ENCODE data around the gene DNM3. TPM values are rescaled to one million over a fixed set of nuclear protein-coding genes. Genes with fewer than 3 reads are reported as not detected.

DNM3 gene
- total and polyA plus RNA-seq, 2 experiments from 2014 or later = 5.2 to 12.2 TPM

DNA sequence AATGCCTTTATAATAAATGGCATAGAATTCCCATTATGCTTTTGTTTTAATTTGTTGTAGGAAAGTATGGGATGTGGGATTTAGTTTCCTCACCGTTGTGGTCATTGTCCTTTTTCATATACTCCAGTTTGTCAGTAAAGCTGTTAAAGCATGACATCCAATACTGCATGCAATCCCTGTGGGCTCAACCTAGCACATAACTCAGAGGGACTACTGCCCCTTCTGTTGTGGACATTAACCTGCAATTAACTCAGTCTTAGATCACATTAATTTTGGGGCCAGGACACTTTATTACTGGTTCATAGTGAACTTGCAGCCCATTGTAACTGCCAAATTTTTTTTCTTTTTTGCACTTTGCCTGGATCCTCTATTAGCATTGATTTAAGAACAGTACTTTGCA, 112.5 kb downstream of the DNM3 start:
- H3K79me2 ChIP-seq (replicated peaks; ENCODE audit: insufficient read depth) = no peaks in the 10 kb centered on the region
- H3K27ac ChIP-seq (ENCODE audit: low read depth) = no peak overlapping the region
- H3K27me3 ChIP-seq (ENCODE audit: insufficient read depth) = no peaks in the 10 kb centered on the region
- H3K4me1 Mint-ChIP-seq = peaks cover 10% of the 10 kb centered on the region
- H3K4me3 ChIP-seq = no peak overlapping the region
- no peaks in the 10 kb centered on the region for H3F3A ChIP-seq (replicated peaks; ENCODE audit: low read depth)
- H3K36me3 Mint-ChIP-seq (ENCODE audit: low read depth) = peaks cover 16% of the 10 kb centered on the region; the same call in 2 of the 3 replicates
- peaks cover 14% of the 10 kb centered on the region; the same call in 2 of the 3 replicates for H3K9me3 Mint-ChIP-seq
- H4K20me1 ChIP-seq (replicated peaks; ENCODE audit: insufficient read depth) = no peaks in the 10 kb centered on the region
- no peak for DNase-seq (ENCODE audit: low spot score)
- H3K9me2 ChIP-seq (ENCODE audit: insufficient read depth) = peaks cover 6% of the 10 kb centered on the region
- H3K4me1 ChIP-seq (ENCODE audit: insufficient read depth) = peaks cover 14% of the 10 kb centered on the region
- H3K27ac Mint-ChIP-seq = no peak overlapping the region
- H3K4me3 Mint-ChIP-seq = no peak overlapping the region
- no peak overlapping the region for H2AFZ ChIP-seq
- no peak for TF ChIP-seq ZNF114 (CRISPR knock-in tag; IDR thresholded peaks at IDR 0.05)
- H3K36me3 ChIP-seq (ENCODE audit: insufficient read depth) = no peaks in the 10 kb centered on the region
- no peak overlapping the region for H3K4me2 ChIP-seq
- no peaks in the 10 kb centered on the region for H3K27me3 Mint-ChIP-seq (ENCODE audit: insufficient read depth, low read depth, poor library complexity)
- no peak for ATAC-seq

DNA sequence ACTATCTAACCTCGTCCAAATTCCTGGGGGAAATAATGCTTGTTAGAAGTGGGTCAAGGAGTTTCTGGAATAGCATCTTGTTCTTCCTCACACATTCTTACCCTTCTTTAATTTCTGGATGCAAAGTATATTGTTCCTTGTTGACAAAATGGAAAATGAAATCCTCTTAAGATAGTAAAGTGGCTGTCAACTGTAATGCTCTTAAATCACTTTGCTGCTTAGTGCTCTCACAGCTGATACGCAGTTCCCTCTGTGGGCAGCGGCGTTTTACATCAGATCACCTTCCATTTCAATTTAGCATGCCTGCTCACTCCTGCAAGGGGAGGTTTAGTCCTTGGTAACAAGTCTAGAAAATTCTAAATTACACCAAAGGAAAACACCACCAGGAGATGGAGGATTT, 113.1 kb downstream of the DNM3 start:
- no peak overlapping the region for H3K4me3 Mint-ChIP-seq
- H3K4me3 ChIP-seq = no peak overlapping the region
- H3K4me1 Mint-ChIP-seq = peaks cover 10% of the 10 kb centered on the region
- no peaks in the 10 kb centered on the region for H3K27me3 Mint-ChIP-seq (ENCODE audit: insufficient read depth, low read depth, poor library complexity)
- no peak overlapping the region for H3K27ac ChIP-seq (ENCODE audit: low read depth)
- peaks cover 12% of the 10 kb centered on the region; the same call in 2 of the 3 replicates for H3K36me3 Mint-ChIP-seq (ENCODE audit: low read depth)
- H3K27me3 ChIP-seq (ENCODE audit: insufficient read depth) = no peaks in the 10 kb centered on the region
- ATAC-seq (no peak), DNase-seq (ENCODE audit: low spot score) (no peak)
- H3K79me2 ChIP-seq (replicated peaks; ENCODE audit: insufficient read depth) = no peaks in the 10 kb centered on the region
- no peaks in the 10 kb centered on the region for H3F3A ChIP-seq (replicated peaks; ENCODE audit: low read depth)
- no peak overlapping the region for H2AFZ ChIP-seq
- H3K4me1 ChIP-seq (ENCODE audit: insufficient read depth) = peaks cover 12% of the 10 kb centered on the region
- H3K27ac Mint-ChIP-seq = no peak overlapping the region
- no peaks in the 10 kb centered on the region for H4K20me1 ChIP-seq (replicated peaks; ENCODE audit: insufficient read depth)
- no peaks in the 10 kb centered on the region for H3K36me3 ChIP-seq (ENCODE audit: insufficient read depth)
- H3K9me2 ChIP-seq (ENCODE audit: insufficient read depth) = peaks cover 6% of the 10 kb centered on the region
- H3K9me3 Mint-ChIP-seq = peaks cover 10% of the 10 kb centered on the region; the same call in 2 of the 3 replicates
- H3K4me2 ChIP-seq = no peak overlapping the region
- TF ChIP-seq STAT1 (IDR thresholded peaks at IDR 0.05; ENCODE audit: unreplicated experiment) (no peak), ZNF331 (CRISPR knock-in tag; IDR thresholded peaks at IDR 0.05; ENCODE audit: low read depth) (no peak), ZNF114 (CRISPR knock-in tag; IDR thresholded peaks at IDR 0.05) (no peak), EZH2phosphoT487 (IDR thresholded peaks at IDR 0.05; ENCODE audit: unreplicated experiment) (no peak), POLR2AphosphoS5 (IDR thresholded peaks at IDR 0.05; ENCODE audit: low read depth) (no peak), JUNB (IDR thresholded peaks at IDR 0.05; ENCODE audit: unreplicated experiment) (no peak), EZH2 (IDR thresholded peaks at IDR 0.05; ENCODE audit: low read depth, unreplicated experiment) (no peak), CREB1 (CRISPR knock-in tag; IDR thresholded peaks at IDR 0.05; ENCODE audit: low read depth) (no peak), NANOG (IDR thresholded peaks at IDR 0.05; ENCODE audit: borderline replicate concordance) (no peak)
- TF ChIP-seq, protein P1, sequence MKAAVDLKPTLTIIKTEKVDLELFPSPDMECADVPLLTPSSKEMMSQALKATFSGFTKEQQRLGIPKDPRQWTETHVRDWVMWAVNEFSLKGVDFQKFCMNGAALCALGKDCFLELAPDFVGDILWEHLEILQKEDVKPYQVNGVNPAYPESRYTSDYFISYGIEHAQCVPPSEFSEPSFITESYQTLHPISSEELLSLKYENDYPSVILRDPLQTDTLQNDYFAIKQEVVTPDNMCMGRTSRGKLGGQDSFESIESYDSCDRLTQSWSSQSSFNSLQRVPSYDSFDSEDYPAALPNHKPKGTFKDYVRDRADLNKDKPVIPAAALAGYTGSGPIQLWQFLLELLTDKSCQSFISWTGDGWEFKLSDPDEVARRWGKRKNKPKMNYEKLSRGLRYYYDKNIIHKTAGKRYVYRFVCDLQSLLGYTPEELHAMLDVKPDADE (IDR thresholded peaks at IDR 0.05) = no peak
- TF ChIP-seq, protein P2, sequence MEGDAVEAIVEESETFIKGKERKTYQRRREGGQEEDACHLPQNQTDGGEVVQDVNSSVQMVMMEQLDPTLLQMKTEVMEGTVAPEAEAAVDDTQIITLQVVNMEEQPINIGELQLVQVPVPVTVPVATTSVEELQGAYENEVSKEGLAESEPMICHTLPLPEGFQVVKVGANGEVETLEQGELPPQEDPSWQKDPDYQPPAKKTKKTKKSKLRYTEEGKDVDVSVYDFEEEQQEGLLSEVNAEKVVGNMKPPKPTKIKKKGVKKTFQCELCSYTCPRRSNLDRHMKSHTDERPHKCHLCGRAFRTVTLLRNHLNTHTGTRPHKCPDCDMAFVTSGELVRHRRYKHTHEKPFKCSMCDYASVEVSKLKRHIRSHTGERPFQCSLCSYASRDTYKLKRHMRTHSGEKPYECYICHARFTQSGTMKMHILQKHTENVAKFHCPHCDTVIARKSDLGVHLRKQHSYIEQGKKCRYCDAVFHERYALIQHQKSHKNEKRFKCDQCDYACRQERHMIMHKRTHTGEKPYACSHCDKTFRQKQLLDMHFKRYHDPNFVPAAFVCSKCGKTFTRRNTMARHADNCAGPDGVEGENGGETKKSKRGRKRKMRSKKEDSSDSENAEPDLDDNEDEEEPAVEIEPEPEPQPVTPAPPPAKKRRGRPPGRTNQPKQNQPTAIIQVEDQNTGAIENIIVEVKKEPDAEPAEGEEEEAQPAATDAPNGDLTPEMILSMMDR (conservative IDR thresholded peaks at IDR 0.05; ENCODE audit: low read depth in 2 of 2) = no peak
- TF ChIP-seq, protein P3, sequence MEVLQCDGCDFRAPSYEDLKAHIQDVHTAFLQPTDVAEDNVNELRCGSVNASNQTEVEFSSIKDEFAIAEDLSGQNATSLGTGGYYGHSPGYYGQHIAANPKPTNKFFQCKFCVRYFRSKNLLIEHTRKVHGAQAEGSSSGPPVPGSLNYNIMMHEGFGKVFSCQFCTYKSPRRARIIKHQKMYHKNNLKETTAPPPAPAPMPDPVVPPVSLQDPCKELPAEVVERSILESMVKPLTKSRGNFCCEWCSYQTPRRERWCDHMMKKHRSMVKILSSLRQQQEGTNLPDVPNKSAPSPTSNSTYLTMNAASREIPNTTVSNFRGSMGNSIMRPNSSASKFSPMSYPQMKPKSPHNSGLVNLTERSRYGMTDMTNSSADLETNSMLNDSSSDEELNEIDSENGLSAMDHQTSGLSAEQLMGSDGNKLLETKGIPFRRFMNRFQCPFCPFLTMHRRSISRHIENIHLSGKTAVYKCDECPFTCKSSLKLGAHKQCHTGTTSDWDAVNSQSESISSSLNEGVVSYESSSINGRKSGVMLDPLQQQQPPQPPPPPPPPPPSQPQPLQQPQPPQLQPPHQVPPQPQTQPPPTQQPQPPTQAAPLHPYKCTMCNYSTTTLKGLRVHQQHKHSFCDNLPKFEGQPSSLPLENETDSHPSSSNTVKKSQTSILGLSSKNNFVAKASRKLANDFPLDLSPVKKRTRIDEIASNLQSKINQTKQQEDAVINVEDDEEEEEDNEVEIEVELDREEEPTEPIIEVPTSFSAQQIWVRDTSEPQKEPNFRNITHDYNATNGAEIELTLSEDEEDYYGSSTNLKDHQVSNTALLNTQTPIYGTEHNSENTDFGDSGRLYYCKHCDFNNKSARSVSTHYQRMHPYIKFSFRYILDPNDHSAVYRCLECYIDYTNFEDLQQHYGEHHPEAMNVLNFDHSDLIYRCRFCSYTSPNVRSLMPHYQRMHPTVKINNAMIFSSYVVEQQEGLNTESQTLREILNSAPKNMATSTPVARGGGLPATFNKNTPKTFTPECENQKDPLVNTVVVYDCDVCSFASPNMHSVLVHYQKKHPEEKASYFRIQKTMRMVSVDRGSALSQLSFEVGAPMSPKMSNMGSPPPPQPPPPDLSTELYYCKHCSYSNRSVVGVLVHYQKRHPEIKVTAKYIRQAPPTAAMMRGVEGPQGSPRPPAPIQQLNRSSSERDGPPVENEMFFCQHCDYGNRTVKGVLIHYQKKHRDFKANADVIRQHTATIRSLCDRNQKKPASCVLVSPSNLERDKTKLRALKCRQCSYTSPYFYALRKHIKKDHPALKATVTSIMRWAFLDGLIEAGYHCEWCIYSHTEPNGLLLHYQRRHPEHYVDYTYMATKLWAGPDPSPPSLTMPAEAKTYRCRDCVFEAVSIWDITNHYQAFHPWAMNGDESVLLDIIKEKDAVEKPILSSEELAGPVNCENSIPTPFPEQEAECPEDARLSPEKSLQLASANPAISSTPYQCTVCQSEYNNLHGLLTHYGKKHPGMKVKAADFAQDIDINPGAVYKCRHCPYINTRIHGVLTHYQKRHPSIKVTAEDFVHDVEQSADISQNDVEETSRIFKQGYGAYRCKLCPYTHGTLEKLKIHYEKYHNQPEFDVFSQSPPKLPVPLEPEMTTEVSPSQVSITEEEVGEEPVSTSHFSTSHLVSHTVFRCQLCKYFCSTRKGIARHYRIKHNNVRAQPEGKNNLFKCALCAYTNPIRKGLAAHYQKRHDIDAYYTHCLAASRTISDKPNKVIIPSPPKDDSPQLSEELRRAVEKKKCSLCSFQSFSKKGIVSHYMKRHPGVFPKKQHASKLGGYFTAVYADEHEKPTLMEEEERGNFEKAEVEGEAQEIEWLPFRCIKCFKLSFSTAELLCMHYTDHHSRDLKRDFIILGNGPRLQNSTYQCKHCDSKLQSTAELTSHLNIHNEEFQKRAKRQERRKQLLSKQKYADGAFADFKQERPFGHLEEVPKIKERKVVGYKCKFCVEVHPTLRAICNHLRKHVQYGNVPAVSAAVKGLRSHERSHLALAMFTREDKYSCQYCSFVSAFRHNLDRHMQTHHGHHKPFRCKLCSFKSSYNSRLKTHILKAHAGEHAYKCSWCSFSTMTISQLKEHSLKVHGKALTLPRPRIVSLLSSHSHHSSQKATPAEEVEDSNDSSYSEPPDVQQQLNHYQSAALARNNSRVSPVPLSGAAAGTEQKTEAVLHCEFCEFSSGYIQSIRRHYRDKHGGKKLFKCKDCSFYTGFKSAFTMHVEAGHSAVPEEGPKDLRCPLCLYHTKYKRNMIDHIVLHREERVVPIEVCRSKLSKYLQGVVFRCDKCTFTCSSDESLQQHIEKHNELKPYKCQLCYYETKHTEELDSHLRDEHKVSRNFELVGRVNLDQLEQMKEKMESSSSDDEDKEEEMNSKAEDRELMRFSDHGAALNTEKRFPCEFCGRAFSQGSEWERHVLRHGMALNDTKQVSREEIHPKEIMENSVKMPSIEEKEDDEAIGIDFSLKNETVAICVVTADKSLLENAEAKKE (CRISPR knock-in tag; IDR thresholded peaks at IDR 0.05) = no peak
